GM13976 (cell line): ENCODE data around the gene PLEKHG4B.
"Not testable (repeated sequence)": the region's sequence is repeated elsewhere in the genome, so short reads cannot be mapped to it uniquely, and the experiment has no call there.

ENCODE experiments used
- DNase-seq: peaks from one replicate; pipeline ENCODE4 v3.0.0; 2012; ENCODE audit warnings: low spot score
- CTCF ChIP-seq: IDR thresholded peaks from 2 replicates; pipeline ENCODE4 v1.5.1; 2012; ENCODE audit warnings: borderline replicate concordance, mild to moderate bottlenecking; ENCODE audit not compliant: insufficient read depth; ENCODE audit errors: extremely low read depth, missing control alignments, control extremely low read depth
- in situ Hi-C: fragments of 300-500 bp; cut with MboI; formaldehyde crosslinking; loops from one replicate; pipeline ENCODE4 v1.12.0; 2022; ENCODE audit warnings: low sequenced_read_pairs, mixed read lengths, inconsistent platforms; ENCODE audit not compliant: unreplicated experiment

The PLEKHG4B gene

GRCh38 chr5:70440-70839 lies 21.5 kb upstream of the PLEKHG4B start:
- no peak for TF ChIP-seq CTCF
- in situ Hi-C loops: no loop called here

DNA sequence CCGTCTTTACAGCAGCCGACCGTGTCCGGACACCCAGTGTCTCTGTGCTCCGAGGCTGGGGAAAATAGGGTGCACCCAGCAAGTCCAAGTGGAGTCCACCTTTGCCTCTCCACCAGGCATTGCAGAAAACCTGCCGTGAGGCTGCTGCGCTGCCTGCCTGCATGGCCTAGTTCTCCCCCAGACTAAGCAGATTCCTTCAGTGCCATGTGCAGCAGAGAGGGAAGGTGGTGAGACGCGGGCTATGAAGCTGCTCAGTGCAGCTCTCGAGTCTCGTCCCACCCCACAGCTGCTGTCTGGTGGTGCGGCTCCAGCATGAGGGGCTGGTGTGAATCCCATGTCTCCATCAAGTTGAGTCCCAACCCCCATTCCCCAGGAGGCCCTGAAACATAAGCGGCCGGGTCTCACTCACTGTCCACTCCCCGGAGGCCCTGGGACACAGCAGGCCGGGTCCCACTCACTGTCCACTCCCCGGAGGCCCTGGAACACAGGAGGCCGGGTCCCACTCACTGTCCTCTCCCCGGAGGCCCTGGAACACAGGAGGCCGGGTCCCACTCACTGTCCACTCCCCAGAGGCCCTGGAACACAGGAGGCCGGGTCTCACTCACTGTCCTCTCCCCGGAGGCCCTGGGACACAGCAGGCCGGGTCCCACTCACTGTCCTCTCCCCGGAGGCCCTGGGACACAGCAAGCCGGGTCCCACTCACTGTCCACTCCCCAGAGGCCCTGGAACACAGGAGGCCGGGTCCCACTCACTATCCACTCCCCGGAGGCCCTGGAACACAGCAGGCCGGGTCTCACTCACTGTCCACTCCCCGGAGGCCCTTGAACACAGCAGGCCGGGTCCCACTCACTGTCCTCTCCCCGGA lies 19.4 kb upstream of the PLEKHG4B start:
- in situ Hi-C loops, DNase-seq: not testable (repeated sequence)

More at GRCh38 chr5:70440-70839, 21.5 kb upstream of the PLEKHG4B start:
- DNase-seq: no peak

GRCh38 chr5:73181-73447 lies 18.9 kb upstream of the PLEKHG4B start:
- in situ Hi-C loops, DNase-seq: not testable (repeated sequence)

- TF ChIP-seq CTCF: no peak
- peak; percentile 25 for DNase-seq
- in situ Hi-C loops: no loop called here
Measured at GRCh38 chr5:73768-74502, 18.0 kb upstream of the PLEKHG4B start.

DNA sequence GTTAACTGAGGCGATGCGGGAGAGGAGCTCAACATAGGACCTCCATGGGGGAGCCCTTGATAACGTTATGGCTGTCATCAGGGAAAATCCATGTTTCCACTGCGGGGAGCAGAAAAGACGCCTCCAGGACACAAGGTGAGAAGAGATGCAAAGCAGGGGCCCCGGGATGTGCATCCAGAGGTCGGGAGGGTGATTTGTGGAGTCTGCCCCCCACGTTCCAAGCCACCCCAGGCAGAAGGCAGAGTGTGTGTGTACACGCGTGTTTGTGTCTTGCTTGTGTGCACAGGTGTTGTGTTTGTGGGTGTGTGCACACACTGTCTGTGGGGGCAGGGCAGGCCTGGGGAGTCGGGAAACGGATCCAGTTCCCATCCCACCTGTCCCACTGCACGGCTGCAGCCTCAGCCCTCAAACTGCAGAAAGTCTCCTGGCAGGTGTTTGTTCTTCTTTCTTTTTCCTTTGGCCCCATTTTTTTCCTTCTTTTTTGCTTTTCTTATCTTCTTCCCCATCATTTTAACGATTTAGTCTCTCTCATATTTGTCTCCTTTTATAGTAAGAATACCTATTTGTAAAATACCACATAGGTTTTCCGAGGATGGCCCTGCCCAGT lies 17.4 kb upstream of the PLEKHG4B start:
- no peak for DNase-seq
- no peak for TF ChIP-seq CTCF
- in situ Hi-C loops: no loop called here

DNA sequence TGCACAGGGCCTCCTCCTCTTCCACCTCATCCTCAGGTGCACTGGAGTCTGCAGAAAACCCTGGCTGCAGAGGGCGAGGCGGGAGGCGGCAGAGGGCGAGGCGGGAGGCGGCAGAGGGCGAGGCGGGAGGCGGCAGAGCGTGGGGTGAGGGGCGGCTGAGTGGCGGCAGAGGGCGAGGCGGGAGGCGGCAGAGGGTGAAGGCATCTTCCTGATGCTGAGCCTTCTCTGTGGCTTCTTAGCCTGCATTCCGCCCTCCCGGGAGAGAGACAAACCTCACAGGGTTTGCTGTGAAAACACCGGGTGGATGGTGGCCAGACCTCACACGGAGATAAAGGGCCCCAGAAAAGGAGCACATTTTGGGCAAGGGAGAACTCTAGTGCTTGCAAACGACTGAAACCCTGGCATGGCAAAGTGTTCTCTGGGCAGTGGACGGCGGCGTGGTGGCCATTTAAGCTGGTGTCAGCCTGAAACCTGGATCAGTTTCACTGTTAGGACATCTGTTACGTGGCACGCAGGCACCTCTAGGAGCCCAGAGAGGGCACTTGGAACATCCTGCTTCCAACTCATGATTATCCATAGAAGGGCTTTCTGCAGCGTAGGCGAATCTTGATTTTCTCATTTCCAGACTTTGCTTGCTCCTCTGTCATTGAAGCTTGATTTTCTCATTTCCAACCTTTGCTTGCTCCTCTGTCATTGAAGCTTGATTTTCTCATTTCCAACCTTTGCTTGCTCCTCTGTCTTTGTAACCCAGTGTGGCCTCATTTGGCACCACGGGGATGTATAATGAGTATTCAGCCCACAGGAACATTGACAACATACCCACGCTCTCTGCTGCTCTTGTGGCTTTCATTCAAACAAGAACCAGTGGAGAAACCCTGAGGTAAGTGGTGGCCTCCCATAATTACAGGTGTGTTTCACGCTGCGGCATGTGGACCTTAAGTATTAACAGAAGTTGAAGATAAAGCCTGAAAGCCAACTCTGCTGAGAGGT lies 16.3 kb upstream of the PLEKHG4B start:
- in situ Hi-C loops: no loop called here
- TF ChIP-seq CTCF: no peak
- DNase-seq: no peak
